Measurements from ENCODE around the gene TMEM132C. TPM values are rescaled to one million over a fixed set of nuclear protein-coding genes. Genes with fewer than 3 reads are reported as not detected.

Gene TMEM132C
- total RNA-seq, 2 experiments from 2014 or later, result not detected

- Histone ChIP-seq H4K20me1 (ENCODE audit: insufficient read depth, low read length) (no peaks in the 10 kb centered on the region), H3K27ac (ENCODE audit: low read depth, low read length, poor library complexity, severe bottlenecking) (no peak overlapping the region), H3K9me2 (ENCODE audit: insufficient read depth, low read length) (no peaks in the 10 kb centered on the region), H3K4me1 (ENCODE audit: insufficient read depth, low read length, poor library complexity, severe bottlenecking) (no peaks in the 10 kb centered on the region), H3K79me2 (ENCODE audit: insufficient read depth, low read depth, low read length) (no peaks in the 10 kb centered on the region), H3K9me3 (ENCODE audit: low read length) (no peaks in the 10 kb centered on the region), H2AFZ (ENCODE audit: low read length) (no peak overlapping the region), H3K4me2 (ENCODE audit: low read length) (no peak overlapping the region), H3K36me3 (ENCODE audit: insufficient read depth, low read length) (no peaks in the 10 kb centered on the region), H3K4me3 (ENCODE audit: low read depth, low read length, poor library complexity, severe bottlenecking) (no peak overlapping the region)
- TF ChIP-seq CTCF (conservative IDR thresholded peaks at IDR 0.05; ENCODE audit: low read length) (no peak), EZH2phosphoT487 (IDR thresholded peaks at IDR 0.05; ENCODE audit: borderline replicate concordance, low read depth, low read length) (no peak)
- DNase-seq (ENCODE audit: low spot score), result no peak
- no TSS peak for BruUV-seq (replicated peaks)
- ChIA-PET POLR2A (no interaction called here), CTCF (ENCODE audit: unreplicated experiment) (no interaction called here)
- intact Hi-C loops (cut with micrococcal nuclease; ENCODE audit: unreplicated experiment), result no loop called here
Observed at GRCh38 chr12:128269181-128269591, 2.2 kb downstream of the TMEM132C start.

GRCh38 chr12:128276471-128276870, 9.5 kb downstream of the TMEM132C start:
- Histone ChIP-seq H3K9me2 (ENCODE audit: insufficient read depth, low read length) (no peaks in the 10 kb centered on the region), H3K9me3 (ENCODE audit: low read length) (no peaks in the 10 kb centered on the region), H3K79me2 (ENCODE audit: insufficient read depth, low read depth, low read length) (no peaks in the 10 kb centered on the region), H2AFZ (ENCODE audit: low read length) (no peak overlapping the region), H3K4me1 (ENCODE audit: insufficient read depth, low read length, poor library complexity, severe bottlenecking) (no peaks in the 10 kb centered on the region), H3K36me3 (ENCODE audit: insufficient read depth, low read length) (no peaks in the 10 kb centered on the region), H3K27ac (ENCODE audit: low read depth, low read length, poor library complexity, severe bottlenecking) (no peak overlapping the region), H3K4me3 (ENCODE audit: low read depth, low read length, poor library complexity, severe bottlenecking) (no peak overlapping the region), H3K4me2 (ENCODE audit: low read length) (no peak overlapping the region), H4K20me1 (ENCODE audit: insufficient read depth, low read length) (no peaks in the 10 kb centered on the region)
- DNase-seq (ENCODE audit: low spot score), result no peak
- CTCF ChIA-PET (ENCODE audit: unreplicated experiment), result no interaction called here
- intact Hi-C loops (cut with micrococcal nuclease; ENCODE audit: unreplicated experiment), result no loop called here
- POLR2A ChIA-PET, result interaction anchor here (0.6 kb wide), 1 partner anchor 69 kb away, joined by 3 read pairs; no protein-coding TSS in a partner anchor
- TF ChIP-seq CTCF (conservative IDR thresholded peaks at IDR 0.05; ENCODE audit: low read length) (no peak), EZH2phosphoT487 (IDR thresholded peaks at IDR 0.05; ENCODE audit: borderline replicate concordance, low read depth, low read length) (no peak)
- BruUV-seq (replicated peaks), result no TSS peak

- H3K27ac ChIP-seq (ENCODE audit: low read depth, low read length, poor library complexity, severe bottlenecking), result no peak overlapping the region
- no peaks in the 10 kb centered on the region for H4K20me1 ChIP-seq (ENCODE audit: insufficient read depth, low read length)
- ChIA-PET POLR2A (no interaction called here), CTCF (ENCODE audit: unreplicated experiment) (no interaction called here)
- intact Hi-C loops (cut with micrococcal nuclease; ENCODE audit: unreplicated experiment), result no loop called here
- H3K4me2 ChIP-seq (ENCODE audit: low read length), result no peak overlapping the region
- no peaks in the 10 kb centered on the region for H3K4me1 ChIP-seq (ENCODE audit: insufficient read depth, low read length, poor library complexity, severe bottlenecking)
- H3K79me2 ChIP-seq (ENCODE audit: insufficient read depth, low read depth, low read length), result no peaks in the 10 kb centered on the region
- no peaks in the 10 kb centered on the region for H3K9me3 ChIP-seq (ENCODE audit: low read length)
- no TSS peak for BruUV-seq (replicated peaks)
- no peak for TF ChIP-seq EZH2phosphoT487 (IDR thresholded peaks at IDR 0.05; ENCODE audit: borderline replicate concordance, low read depth, low read length)
- no peak for TF ChIP-seq CTCF (conservative IDR thresholded peaks at IDR 0.05; ENCODE audit: low read length)
- no peak for DNase-seq (ENCODE audit: low spot score)
- H3K4me3 ChIP-seq (ENCODE audit: low read depth, low read length, poor library complexity, severe bottlenecking), result no peak overlapping the region
- H3K9me2 ChIP-seq (ENCODE audit: insufficient read depth, low read length), result no peaks in the 10 kb centered on the region
- H2AFZ ChIP-seq (ENCODE audit: low read length), result no peak overlapping the region
- no peaks in the 10 kb centered on the region for H3K36me3 ChIP-seq (ENCODE audit: insufficient read depth, low read length)
Observed at GRCh38 chr12:128286970-128287369, 20.0 kb downstream of the TMEM132C start.

All from OCI-LY7 (cell line).